HG03432 (cell line): Measurements from ENCODE around the gene POLL.

Source experiments
- ATAC-seq: cut with Tn5 transposase; IDR thresholded peaks from one replicate; pipeline ENCODE4 v1.9.1; 2021; ENCODE audit warnings: mild to moderate bottlenecking, moderate library complexity; ENCODE audit not compliant: unreplicated experiment

POLL gene

DNA sequence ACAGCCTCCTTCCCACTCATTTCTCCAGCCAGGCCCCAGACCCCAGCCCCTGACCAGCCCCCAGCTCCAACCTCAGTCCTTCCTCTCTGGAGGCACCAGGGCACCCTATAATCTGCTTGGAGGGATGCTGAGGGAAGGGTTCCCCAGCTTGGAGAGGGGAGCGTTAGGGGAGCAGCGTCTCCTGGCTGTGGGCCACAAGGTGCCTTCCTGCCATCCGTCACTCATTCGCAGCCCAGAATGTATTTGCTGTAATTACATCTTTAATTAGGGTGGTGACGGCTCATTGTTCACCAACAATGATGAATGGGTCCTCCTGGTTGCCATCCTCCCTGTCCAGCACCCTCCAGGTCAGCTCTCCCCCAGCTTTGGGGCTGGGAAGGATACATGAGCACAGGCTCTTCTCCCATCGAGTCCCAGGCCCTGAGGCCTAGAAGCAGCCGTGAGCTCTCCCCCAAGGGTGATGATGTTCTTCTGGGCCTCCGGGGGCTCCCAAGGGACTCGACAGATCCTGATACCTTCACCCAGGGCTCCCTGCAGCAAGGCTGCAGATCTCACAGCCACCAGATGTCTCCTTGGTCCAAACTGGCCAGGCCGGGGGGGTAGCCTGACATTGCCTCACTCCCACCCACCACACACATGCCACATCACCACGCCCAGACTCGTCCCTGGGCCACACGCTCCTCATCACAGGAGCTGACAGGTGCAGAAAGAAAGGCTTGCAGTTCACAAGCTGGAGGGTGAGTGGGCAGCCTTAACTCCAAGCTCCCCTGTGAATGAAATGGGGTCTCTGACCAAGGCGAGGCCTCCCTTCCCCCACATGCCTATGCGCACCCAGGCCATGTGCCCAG, 26.8 kb downstream of the POLL start:
- no peak for ATAC-seq

DNA sequence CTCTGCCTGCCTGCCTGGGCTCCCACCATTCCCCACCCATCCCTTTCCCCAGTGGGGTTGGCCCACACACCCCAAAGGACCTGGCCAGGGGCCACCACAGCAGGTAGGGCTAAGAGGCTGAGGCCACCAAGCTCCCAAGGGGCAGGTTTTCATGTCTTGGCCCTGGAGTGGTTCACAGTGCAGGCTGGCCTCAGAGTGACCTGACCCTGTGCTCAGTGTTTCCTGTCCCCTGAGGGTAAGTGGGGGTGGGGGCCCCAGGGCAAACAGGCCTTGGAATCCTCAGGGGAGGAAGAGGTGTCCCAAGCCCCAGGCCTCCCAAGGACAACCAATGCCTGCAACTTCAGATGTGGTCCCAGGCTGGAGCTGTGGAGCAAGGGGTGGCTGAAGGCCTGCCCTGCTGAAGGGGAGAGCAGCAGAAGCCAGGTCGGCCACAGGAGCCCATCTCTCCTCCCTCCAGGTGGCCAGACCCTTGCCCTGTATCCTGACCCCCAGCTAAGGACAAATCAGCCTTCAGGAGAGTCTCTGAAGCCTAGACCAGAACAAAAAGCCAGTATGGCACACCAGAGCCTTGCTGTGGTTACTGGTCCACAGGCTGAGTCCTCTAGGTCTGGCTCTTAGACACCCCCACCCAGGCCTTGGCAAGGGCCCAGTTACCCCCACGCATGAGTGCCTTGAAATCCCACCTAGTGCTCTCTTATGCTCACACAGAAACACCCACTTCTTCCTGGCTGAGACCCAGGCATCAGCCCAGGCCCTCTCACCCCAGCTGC, 27.6 kb downstream of the POLL start:
- ATAC-seq = no peak

DNA sequence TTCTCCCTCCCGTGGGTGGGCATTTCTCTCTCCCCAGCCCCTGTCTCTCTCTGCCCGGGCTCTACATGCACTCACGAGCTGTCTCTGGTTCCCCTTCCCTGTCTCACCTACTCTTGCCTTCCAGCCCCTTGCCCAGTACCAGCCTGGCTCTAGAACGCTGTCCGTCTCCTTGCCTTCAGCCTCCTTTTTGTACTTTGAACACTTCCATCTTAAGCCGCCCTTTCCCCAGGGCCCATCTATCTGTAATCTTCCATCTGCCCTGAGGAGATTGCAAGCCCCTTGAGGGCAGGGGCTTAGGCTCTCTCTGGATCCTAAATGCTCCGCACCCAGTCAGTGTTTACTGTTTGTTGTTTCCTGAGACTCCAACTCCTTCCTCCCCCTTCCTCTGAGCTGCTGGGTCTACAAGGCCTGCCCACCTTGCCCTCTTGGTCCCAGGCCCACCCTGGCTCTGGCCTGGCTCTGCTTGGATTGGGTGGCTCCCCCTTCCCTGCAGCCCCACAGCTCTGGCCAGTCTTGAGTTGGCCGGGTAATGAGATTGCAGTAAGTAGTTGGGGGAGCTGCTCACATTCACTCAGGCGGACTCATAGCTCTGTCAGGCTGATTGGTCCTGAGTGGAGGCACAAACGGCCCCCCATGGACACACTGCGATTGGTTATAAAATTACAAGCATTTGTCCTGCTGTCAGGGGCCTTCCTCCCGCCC, 28.3 kb downstream of the POLL start:
- no peak for ATAC-seq

DNA sequence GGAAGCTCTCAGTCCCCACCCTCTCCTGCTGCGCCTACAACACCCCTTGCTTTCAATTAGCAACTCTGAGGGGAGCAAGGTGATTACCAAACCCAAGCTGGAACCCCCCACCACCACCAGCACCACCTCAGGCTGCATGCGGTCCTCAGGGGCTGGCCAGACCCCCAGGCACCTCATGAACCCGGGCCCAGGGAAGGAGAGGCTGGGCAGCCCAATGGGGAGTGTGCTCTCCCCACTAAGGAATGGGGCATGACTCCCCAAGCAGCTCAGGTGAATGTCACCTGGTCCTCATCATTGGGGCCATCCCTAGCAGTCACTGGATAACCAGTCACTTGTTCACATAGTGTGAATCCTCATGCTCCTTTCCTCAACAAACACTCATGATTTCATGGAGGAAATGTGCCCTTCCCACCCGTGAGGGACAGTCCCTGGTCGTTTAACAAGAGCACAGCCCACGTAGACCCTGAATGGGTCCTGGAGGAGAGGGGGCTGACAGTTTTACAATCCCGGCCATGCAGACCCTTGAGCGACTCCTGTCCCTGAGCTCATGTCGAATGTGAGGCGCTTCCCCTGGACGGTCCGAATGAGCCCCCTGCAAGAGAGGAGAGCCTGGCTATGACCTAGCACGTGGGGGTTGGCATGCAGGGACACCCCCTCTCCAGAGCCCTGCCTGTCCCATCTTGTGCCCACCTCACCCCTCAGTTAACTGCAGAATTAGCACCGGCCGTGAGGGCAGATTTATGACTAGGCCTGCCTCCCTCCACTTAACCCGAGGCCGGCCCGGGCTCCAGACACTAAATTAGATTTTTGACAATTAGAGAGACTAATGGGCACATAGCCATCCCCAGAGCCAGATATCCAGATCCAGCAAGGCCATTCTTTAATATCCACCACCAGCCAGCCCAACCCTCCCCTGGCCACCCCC, 29.1 kb downstream of the POLL start:
- no peak for ATAC-seq

DNA sequence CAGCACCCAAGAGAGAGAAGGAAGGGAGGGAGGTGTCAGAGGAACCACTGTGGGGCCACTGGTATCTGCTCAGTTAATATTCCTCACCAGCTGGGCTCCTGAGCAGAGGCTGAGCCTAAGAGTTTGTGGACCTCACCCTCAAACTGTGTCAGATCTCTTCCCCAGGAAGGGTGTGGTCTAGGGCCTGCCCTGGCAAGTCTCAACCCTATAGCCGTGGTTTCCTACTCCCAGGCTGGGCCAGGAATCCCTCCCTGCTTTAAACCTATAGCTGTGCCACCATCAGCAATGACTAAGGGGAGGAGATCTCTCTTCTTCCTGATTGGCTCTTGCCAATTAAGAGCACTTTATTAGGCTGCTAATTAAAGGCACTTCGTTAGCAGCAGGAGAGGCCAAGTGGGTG, 29.9 kb downstream of the POLL start:
- no peak for ATAC-seq

DNA sequence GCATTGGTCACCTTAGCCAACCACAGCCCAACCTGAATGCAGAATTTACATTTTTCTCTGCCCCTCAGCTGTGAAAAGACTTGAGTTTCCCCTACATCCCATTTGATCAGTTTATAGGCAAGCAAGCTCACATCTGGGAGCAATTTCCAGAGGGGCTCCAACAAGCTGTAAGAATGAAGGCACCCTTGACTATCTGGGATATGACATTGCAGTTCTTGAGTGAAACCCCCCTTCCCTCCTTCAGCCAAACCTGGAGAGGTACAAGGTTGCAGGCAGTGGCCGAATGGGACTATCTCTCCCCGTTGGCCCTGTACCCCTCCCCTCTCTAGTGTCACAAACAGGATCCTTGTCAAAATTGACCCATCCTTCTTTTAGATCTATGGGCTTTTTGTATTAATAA, 30.5 kb downstream of the POLL start:
- ATAC-seq = no peak

DNA sequence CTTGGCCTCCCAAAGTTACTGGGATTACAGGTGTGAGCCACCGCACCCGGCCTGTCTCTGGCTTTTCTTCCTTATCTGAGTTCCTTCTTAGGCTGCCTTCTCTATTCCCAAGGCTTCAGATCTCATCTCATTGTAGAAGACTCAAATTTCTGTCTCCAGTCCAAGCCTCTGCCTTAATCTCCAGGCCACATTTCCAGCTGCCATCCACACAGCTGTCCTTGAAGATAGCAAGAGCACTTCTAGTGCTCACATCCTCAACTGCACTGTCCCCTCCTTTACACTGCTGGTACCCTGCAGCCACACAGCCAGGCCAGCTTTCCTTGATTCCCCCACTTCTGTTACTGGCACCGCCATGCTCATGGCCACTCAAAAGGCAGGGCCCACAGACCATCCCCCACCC, 35.6 kb downstream of the POLL start:
- no peak for ATAC-seq

DNA sequence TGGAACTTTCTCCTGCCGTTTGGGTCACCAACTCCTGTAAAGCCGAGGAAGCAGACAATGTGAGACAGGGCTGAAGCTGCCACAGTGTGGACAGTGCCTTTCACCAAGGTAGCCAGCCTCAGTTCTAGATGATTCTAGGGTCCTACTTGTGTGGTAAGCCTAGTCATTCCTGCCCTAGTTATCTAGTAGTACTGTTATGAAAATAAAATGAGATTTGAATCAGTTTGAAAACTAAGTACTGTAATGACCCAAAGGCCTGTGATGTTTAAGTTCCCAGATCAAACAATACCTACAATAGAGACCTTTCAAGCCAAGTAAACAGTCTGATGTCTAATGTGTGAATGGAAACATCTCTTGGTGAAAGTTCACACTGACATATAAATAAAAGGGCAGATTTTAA, 37.1 kb downstream of the POLL start:
- ATAC-seq = no peak

DNA sequence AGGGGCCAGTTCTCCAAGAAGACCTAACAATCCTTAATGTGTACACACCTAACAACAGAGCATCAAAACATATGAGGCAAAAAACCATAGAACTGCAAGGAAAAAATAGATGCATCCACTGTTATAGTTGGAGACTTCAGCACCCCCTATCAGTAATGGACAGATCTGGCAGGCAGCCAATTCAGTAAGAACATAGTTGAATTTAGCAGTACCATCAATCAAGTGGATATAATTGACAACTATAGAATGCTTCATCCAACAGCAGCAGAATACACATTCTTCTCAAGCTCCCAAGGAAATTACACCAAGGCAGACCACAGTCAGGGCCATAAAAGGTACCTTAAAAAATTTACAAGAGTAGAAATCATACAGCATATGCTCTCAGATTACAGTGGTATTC, 42.2 kb downstream of the POLL start:
- ATAC-seq = no peak

DNA sequence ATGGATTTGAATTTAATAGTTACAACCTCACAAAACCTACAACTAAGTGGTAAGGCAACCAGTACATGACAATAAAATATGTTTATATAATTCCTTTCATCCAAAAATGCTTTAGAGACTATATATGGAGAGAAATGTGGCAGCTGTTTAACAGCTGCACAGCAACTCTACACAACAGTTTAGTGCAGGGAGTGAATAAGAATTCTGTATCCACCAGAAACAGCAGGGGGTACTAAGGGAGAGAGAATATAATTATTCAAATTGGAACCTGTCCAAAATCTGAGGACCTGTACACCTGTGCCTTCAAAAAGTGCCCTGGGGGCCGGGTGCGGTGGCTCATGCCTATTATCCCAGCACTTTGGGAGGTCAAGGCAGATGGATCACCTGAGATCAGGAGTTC, 49.6 kb downstream of the POLL start:
- no peak for ATAC-seq

DNA sequence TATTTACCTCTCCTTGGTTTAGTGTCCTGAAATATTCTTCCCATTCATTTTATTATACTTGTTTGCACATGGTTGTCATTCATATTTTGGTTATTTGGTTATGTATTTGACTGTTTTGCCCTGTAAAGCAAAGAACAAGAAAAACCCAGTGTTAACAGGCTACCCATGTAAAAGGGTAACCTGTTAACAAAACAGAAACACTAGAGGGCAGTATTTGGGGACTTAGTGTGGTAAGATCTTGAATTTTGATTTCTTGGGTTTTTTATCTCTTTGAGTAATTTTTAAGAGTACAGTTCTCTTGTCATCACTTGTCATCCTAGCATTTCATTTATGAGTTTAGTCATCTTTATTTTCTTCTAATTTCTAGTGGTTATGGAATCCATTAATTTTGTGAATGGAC, 51.3 kb downstream of the POLL start:
- no peak for ATAC-seq

DNA sequence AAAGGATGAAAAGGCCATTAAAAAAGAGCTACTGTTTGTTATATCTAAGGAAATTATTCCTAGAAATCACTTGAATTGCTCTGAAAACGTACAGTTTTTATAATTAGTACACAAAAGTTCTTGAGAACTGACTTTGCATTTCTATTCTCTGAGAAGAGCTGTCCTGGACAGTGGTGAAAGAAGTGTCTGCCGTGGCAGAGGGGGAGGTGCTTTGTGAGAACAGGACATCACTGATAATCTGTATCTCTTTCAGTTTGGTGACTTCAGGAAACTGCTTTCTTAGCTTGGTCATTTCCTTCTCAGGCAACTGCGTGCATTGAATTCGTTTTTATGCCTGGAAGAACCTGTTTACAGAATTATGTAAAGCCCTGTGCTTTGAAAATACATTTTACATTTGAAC, 52.1 kb downstream of the POLL start:
- ATAC-seq = no peak

DNA sequence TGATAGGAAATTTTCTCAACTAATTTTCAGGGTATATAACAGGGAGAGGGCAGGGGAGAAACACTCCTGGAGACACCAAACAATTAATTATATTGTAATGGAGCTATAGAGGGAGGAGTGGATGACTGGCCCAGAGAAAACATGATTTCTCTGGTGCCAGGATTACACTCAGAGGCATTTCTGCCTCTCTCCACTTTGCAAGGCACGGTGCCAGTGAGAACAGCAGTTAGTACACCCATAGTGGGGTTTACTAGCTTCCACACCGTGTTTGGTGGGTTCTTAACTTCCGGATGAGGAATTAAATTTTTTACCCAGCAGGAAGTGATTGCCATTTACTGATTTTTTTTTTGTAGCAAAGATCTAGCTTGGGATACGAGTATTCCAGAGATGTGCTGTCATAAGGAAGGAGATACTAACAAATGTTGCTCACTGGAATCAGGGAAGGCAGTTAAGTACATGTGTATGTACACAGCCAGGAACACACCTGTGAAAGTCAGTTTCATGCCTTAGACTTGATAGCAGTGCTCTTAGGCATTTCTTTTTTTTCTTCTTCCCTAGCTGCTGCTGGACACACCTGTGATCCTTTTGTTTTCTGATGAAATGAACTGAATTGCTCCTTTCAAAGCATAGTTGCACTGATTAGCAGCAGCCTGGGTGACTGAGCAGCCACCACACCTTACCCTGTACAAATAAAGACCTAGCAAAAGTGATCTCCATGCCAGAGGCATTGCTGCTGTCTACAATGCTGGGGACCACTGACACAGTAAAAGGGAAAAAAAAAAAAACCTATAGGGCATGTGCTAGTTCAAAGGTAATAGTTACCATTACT, 58.1 kb downstream of the POLL start:
- no peak for ATAC-seq

DNA sequence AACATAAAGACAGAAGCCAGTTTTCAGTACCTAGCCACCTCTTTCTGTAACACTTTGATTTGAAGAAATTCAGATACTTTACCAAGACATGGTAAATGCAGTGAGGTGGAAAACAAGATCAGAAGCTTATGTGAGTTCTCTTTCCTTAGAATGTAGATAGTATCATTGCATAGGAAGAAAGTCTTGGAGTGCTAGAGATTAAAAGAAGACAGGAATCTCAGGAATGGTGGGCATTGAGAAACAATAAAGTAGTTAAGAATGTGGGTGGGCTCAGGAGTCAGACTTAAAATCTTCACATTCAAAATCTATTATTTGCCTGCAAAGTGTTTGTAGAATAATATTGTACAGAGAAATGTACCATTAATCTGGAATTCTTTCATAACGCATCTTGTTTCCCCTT, 58.9 kb downstream of the POLL start:
- ATAC-seq = no peak
